Effector memory CD8-positive, alpha-beta T cell (primary cell): ENCODE data around the gene SLC26A1.
"Not testable (repeated sequence)": the region's sequence is repeated elsewhere in the genome, so short reads cannot be mapped to it uniquely, and the experiment has no call there.

Experiments
- ATAC-seq: fragments of 150-1000 bp; cut with Tn5 transposase; replicated peaks from 2 replicates; pipeline ENCODE4 v1.10.0; 2021; ENCODE audit warnings: mild to moderate bottlenecking, moderate library complexity
- DNase-seq, 3 experiments: peaks; one replicate each; pipeline ENCODE4 v3.0.0; 2021
- H3K27ac Mint-ChIP-seq, 2 donors: one replicate each; pipeline ENCODE4 v1.8.0; 2022; ENCODE audit warnings: mild to moderate bottlenecking in 2 of 2, mixed read lengths in 2 of 2, moderate library complexity in 2 of 2
- H3K27me3 Mint-ChIP-seq, 2 donors: one replicate each; pipeline ENCODE4 v1.8.0; 2022; ENCODE audit warnings: mixed read lengths in 2 of 2
- H3K36me3 Mint-ChIP-seq: one replicate; pipeline ENCODE4 v1.8.0; 2022; ENCODE audit warnings: mild to moderate bottlenecking, moderate library complexity, mixed read lengths; ENCODE audit not compliant: insufficient read depth
- H3K4me1 Mint-ChIP-seq, 2 donors: one replicate each; pipeline ENCODE4 v1.8.0; 2022; ENCODE audit warnings: low read depth in 2 of 2, mixed read lengths in 2 of 2
- H3K4me3 Mint-ChIP-seq, 2 donors: one replicate each; pipeline ENCODE4 v1.8.0; 2022; ENCODE audit warnings: mild to moderate bottlenecking in 2 of 2, mixed read lengths in 2 of 2, moderate library complexity in 2 of 2
- H3K9me3 Mint-ChIP-seq, 2 donors: one replicate each; pipeline ENCODE4 v1.8.0; 2022; ENCODE audit warnings: mixed read lengths in 2 of 2

SLC26A1 gene

GRCh38 chr4:984336-985054, 8.7 kb downstream of the SLC26A1 start:
- Mint-ChIP-seq H3K9me3 (no peaks in the 10 kb centered on the region), H3K27ac (no peak overlapping the region)
- ATAC-seq: no peak

GRCh38 chr4:982814-983213, 10.4 kb downstream of the SLC26A1 start:
- Mint-ChIP-seq H3K4me3 (no peak overlapping the region), H3K36me3 (no peaks in the 10 kb centered on the region), H3K9me3 (no peaks in the 10 kb centered on the region), H3K27me3 (no peaks in the 10 kb centered on the region), H3K4me1 (peaks cover 7 to 8% of the 10 kb centered on the region in 2 donors), H3K27ac (no peak overlapping the region)
- DNase-seq (no peak), ATAC-seq (no peak)

More at GRCh38 chr4:984336-985054, 8.7 kb downstream of the SLC26A1 start:
- Mint-ChIP-seq H3K4me1 (peaks cover 7 to 14% of the 10 kb centered on the region in 2 donors), H3K36me3 (no peaks in the 10 kb centered on the region), H3K4me3 (peak overlapping the region; percentile 13 to 51), H3K27me3 (no peaks in the 10 kb centered on the region)
- no peak for DNase-seq

DNA sequence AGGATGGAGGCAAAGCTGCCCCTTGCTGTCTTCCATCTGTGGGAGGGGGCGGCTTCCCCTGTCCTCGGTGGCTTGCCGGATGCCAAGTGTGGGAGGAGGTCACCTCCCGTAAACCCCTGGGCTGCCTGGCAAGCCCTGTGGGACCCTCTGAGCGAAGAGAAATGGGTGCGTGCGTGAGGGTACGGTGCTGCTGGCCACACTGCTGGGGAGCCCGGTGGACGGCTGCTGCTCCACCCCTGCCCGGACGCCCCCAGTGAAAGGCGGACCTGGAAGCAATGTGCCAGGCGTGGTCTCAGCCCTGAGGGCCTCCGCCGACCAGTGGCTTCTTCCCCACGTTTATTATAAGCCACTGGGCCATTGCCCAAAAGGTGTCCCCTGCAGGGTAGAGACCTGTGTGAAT, 10.9 kb downstream of the SLC26A1 start:
- Mint-ChIP-seq H3K9me3 (no peaks in the 10 kb centered on the region), H3K4me3 (no peak overlapping the region), H3K27me3 (no peaks in the 10 kb centered on the region), H3K27ac (no peak overlapping the region), H3K4me1 (peaks cover 3 to 4% of the 10 kb centered on the region in 2 donors), H3K36me3 (no peaks in the 10 kb centered on the region)
- DNase-seq: no peak
- no peak for ATAC-seq

GRCh38 chr4:978957-979701, 14.1 kb downstream of the SLC26A1 start:
- Mint-ChIP-seq H3K9me3 (no peaks in the 10 kb centered on the region), H3K27me3 (no peaks in the 10 kb centered on the region), H3K4me3 (no peak overlapping the region)

GRCh38 chr4:976016-976415, 17.2 kb downstream of the SLC26A1 start:
- not testable (repeated sequence) for H3K4me3 Mint-ChIP-seq, H3K36me3 Mint-ChIP-seq, DNase-seq, H3K4me1 Mint-ChIP-seq, ATAC-seq, H3K27me3 Mint-ChIP-seq, H3K27ac Mint-ChIP-seq, H3K9me3 Mint-ChIP-seq

More at GRCh38 chr4:978957-979701, 14.1 kb downstream of the SLC26A1 start:
- no peak overlapping the region for H3K27ac Mint-ChIP-seq
- H3K36me3 Mint-ChIP-seq: peaks cover 3% of the 10 kb centered on the region
- H3K4me1 Mint-ChIP-seq: peaks cover 0 to 3% of the 10 kb centered on the region in 2 donors
- DNase-seq (no peak), ATAC-seq (no peak)

- ATAC-seq (no peak), DNase-seq (no peak)
- Mint-ChIP-seq H3K4me3 (peak overlapping the region; percentile 4 to 31), H3K27me3 (no peaks in the 10 kb centered on the region), H3K36me3 (peaks cover 13% of the 10 kb centered on the region), H3K4me1 (peaks cover 15 to 17% of the 10 kb centered on the region in 2 donors), H3K9me3 (no peaks in the 10 kb centered on the region), H3K27ac (no peak overlapping the region)
Observed at GRCh38 chr4:974668-975067, 18.5 kb downstream of the SLC26A1 start.

GRCh38 chr4:973431-974397, 19.5 kb downstream of the SLC26A1 start, which contains the start of gene DGKQ:
Gene DGKQ, minus strand, starts transcription at chr4:973569. Its CDS starts 87 bp downstream, at chr4:973482.
- peaks cover 18% of the 10 kb centered on the region for H3K36me3 Mint-ChIP-seq
- ATAC-seq (peak; percentile 58), DNase-seq (peak; percentile 80 to 87 (median 85))
- H3K4me3 Mint-ChIP-seq: peak within 1 kb of the TSS; percentile 45 to 54
- peaks cover 16 to 21% of the 10 kb centered on the region in 2 donors for H3K4me1 Mint-ChIP-seq
- H3K27ac Mint-ChIP-seq: peak within 1 kb of the TSS; percentile 35 to 38
- H3K9me3 Mint-ChIP-seq: no peaks in the 10 kb centered on the region
- no peaks in the 10 kb centered on the region for H3K27me3 Mint-ChIP-seq

GRCh38 chr4:972651-973424, 20.4 kb downstream of the SLC26A1 start:
- peaks cover 16 to 23% of the 10 kb centered on the region in 2 donors for H3K4me1 Mint-ChIP-seq
- peak; percentile 50 for ATAC-seq
- peak overlapping the region; percentile 45 to 54 for H3K4me3 Mint-ChIP-seq
- H3K36me3 Mint-ChIP-seq: peaks cover 18% of the 10 kb centered on the region
- peak; percentile 64 to 65 (median 65) for DNase-seq
- H3K27me3 Mint-ChIP-seq: no peaks in the 10 kb centered on the region
- peak overlapping the region; percentile 35 to 38 for H3K27ac Mint-ChIP-seq
- no peaks in the 10 kb centered on the region for H3K9me3 Mint-ChIP-seq

DNA sequence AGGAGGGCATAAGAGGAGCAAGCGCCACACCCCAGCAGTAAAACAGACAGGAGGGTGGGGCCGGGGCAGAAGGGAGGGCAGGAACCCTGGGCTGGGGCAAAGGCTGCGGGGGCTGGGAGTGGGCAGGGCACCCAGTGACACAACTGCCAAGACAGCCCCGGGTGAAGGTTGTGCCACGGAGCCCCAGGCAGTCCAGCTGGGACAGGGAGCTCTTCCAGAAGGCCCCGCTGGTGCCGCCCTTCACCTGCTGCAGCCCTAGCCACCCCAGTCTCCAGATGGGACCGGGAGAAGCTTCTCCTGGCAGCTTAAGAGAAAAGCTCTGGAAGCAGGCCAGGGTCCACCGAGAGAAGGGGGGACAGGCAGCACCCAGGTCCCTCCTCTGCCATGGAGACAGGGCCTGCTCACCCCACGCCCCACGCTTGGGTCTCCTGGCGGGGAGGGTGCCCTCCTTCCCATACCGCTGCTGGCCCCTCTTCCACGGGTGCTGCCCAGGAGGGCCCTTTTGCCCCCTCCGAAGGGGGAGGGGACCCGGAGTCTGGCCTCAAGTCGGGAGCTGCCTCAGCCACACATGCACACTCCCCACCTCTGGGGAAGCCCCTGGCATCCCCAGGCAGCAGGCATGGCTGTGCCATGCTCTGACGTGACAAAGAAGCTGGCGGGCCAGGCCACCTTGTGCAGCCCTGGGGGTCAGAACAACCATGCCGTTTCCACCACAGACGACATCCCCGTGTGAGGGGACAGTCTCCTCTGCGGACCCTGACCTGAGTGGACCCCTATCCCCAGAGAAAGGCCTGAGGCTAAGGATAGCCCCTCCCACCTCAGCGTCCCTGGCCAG, 21.3 kb downstream of the SLC26A1 start:
- Mint-ChIP-seq H3K27me3 (no peaks in the 10 kb centered on the region), H3K36me3 (peaks cover 18% of the 10 kb centered on the region), H3K9me3 (no peaks in the 10 kb centered on the region), H3K4me1 (peaks cover 16 to 23% of the 10 kb centered on the region in 2 donors), H3K27ac (peak overlapping the region; percentile 38 to 55), H3K4me3 (peak overlapping the region; percentile 45 to 54)
- DNase-seq (no peak), ATAC-seq (no peak)

GRCh38 chr4:970854-971520, 22.2 kb downstream of the SLC26A1 start:
- Mint-ChIP-seq H3K4me3 (peak overlapping the region; percentile 45 to 54), H3K9me3 (no peaks in the 10 kb centered on the region), H3K36me3 (peaks cover 18% of the 10 kb centered on the region), H3K4me1 (peaks cover 16 to 23% of the 10 kb centered on the region in 2 donors), H3K27ac (peak overlapping the region; percentile 55 to 94), H3K27me3 (no peaks in the 10 kb centered on the region)
- DNase-seq (peak in 1 of 3 experiments; percentile 17), ATAC-seq (no peak)

DNA sequence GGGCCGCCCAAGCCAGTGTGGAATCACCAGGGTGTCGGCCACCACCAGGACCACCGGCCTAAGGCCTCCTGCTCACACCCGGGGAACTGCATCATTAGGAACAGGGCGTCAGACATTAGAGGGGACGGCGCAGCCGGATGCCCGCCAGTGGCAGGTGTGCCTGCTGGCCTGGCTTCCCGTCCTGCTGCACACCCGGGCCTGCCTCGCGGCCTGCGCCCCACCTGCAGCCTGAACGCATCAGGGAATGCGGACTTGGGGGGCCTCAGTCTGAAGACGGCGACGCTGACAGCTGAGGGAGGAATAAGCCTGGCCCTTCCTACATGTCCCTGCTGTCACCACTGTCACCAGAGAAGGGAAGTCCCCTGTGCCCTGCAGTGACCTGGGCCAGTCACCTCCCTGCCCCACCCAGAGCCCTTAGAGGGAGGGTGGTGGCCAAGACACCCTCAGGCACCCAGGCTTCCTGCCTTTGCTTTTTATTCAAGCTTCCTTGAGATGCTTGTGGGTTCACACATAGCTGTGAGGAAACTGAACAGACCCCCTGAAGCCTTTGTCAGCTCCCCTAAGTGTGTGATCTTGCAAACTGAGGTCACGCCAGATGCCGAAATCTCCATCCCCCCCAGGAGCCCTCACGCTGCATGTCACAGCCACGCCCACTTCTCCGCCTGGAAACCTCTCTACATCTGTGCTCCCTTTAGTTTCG, 23.0 kb downstream of the SLC26A1 start:
- ATAC-seq: peak; percentile 68
- Mint-ChIP-seq H3K27me3 (no peaks in the 10 kb centered on the region), H3K27ac (peak overlapping the region; percentile 55 to 94), H3K4me1 (peaks cover 16 to 23% of the 10 kb centered on the region in 2 donors), H3K36me3 (peaks cover 24% of the 10 kb centered on the region), H3K9me3 (no peaks in the 10 kb centered on the region), H3K4me3 (peak overlapping the region; percentile 45 to 54)
- peak; percentile 74 to 79 (median 75) for DNase-seq
